H9 (cell line): Measurements from ENCODE around the gene PLXNA2. TPM values are rescaled to one million over a fixed set of nuclear protein-coding genes. Genes with fewer than 3 reads are reported as not detected.

Experiments used
- DNase-seq: peaks from one replicate; pipeline ENCODE4 v3.0.0-alpha.2; 2017
- H2AFZ ChIP-seq: one replicate; pipeline ENCODE4 v1.6.1; 2013; ENCODE audit warnings: mild to moderate bottlenecking, low read length, control low read depth, moderate library complexity
- H2AK5ac ChIP-seq: 2 replicates; pipeline ENCODE4 v1.6.1; 2013; ENCODE audit warnings: low read length, control low read depth, mixed read lengths; ENCODE audit not compliant: insufficient read length
- H2BK120ac ChIP-seq: one replicate; pipeline ENCODE4 v1.6.1; 2013; ENCODE audit warnings: low read depth, mild to moderate bottlenecking, low read length, control low read depth, inconsistent platforms; ENCODE audit not compliant: poor library complexity, severe bottlenecking
- H2BK12ac ChIP-seq: 2 replicates; pipeline ENCODE4 v1.6.1; 2013; ENCODE audit warnings: low read length, control low read depth, mixed read lengths, low read depth; ENCODE audit not compliant: insufficient read length
- H2BK15ac ChIP-seq: 2 replicates; pipeline ENCODE4 v1.6.1; 2013; ENCODE audit warnings: low read depth, low read length, control low read depth
- H2BK20ac ChIP-seq: one replicate; pipeline ENCODE4 v1.6.1; 2013; ENCODE audit warnings: low read depth, mild to moderate bottlenecking, low read length, control low read depth, inconsistent platforms; ENCODE audit not compliant: poor library complexity, severe bottlenecking
- H2BK5ac ChIP-seq: 2 replicates; pipeline ENCODE4 v1.6.1; 2013; ENCODE audit warnings: low read length, control low read depth, mixed read lengths; ENCODE audit not compliant: insufficient read length
- H3K14ac ChIP-seq: 2 replicates; pipeline ENCODE4 v1.6.1; 2013; ENCODE audit warnings: low read length, control low read depth; ENCODE audit not compliant: insufficient read depth
- H3K18ac ChIP-seq: 2 replicates; pipeline ENCODE4 v1.6.1; 2013; ENCODE audit warnings: low read depth, mild to moderate bottlenecking, mixed read lengths, low read length, control low read depth; ENCODE audit not compliant: insufficient read length
- H3K23ac ChIP-seq: 2 replicates; pipeline ENCODE4 v1.6.1; 2013; ENCODE audit warnings: low read length, control low read depth, mixed read lengths, low read depth; ENCODE audit not compliant: insufficient read length
- H3K23me2 ChIP-seq: 2 replicates; pipeline ENCODE4 v1.6.1; 2013; ENCODE audit warnings: low read depth, mild to moderate bottlenecking, mixed read lengths, low read length, control low read depth; ENCODE audit not compliant: insufficient read length, poor library complexity, severe bottlenecking
- H3K27ac ChIP-seq: 2 replicates; pipeline ENCODE4 v1.5.1; 2013; ENCODE audit warnings: low read length, control low read depth, mixed read lengths, low read depth; ENCODE audit not compliant: insufficient read length
- H3K27me3 ChIP-seq: 2 replicates; pipeline ENCODE4 v1.6.1; 2013; ENCODE audit warnings: low read length, control low read depth, inconsistent platforms; ENCODE audit not compliant: insufficient read depth
- H3K4ac ChIP-seq: 2 replicates; pipeline ENCODE4 v1.6.1; 2013; ENCODE audit warnings: low read depth, mild to moderate bottlenecking, control low read depth, inconsistent platforms, low read length, moderate library complexity
- H3K4me1 ChIP-seq: 2 replicates; pipeline ENCODE4 v1.6.1; 2013; ENCODE audit warnings: low read length, control low read depth, inconsistent platforms; ENCODE audit not compliant: insufficient read depth
- H3K4me2 ChIP-seq: 2 replicates; pipeline ENCODE4 v1.6.1; 2013; ENCODE audit warnings: low read length, control low read depth, mixed read lengths; ENCODE audit not compliant: insufficient read length, insufficient read depth
- H3K56ac ChIP-seq: 2 replicates; pipeline ENCODE4 v1.6.1; 2013; ENCODE audit warnings: low read depth, mild to moderate bottlenecking, mixed read lengths, low read length, control low read depth; ENCODE audit not compliant: insufficient read length
- H3K79me1 ChIP-seq: 2 replicates; pipeline ENCODE4 v1.6.1; 2013; ENCODE audit warnings: low read depth, mild to moderate bottlenecking, moderate library complexity, low read length, control low read depth, inconsistent platforms; ENCODE audit not compliant: insufficient read depth, poor library complexity, severe bottlenecking
- H3K79me2 ChIP-seq: 2 replicates; pipeline ENCODE4 v1.6.1; 2013; ENCODE audit warnings: low read length, control low read depth, inconsistent platforms; ENCODE audit not compliant: insufficient read depth
- H3K9ac ChIP-seq: 2 replicates; pipeline ENCODE4 v1.6.1; 2013; ENCODE audit warnings: low read length, control low read depth, mixed read lengths; ENCODE audit not compliant: insufficient read length; ENCODE audit errors: extremely low read depth
- H3K9me3 ChIP-seq: one replicate; pipeline ENCODE4 v1.6.1; 2013; ENCODE audit warnings: low read depth, low read length, inconsistent platforms; ENCODE audit not compliant: control insufficient read depth
- H3T11ph ChIP-seq: one replicate; pipeline ENCODE4 v1.6.1; 2013; ENCODE audit warnings: mild to moderate bottlenecking, low read length, control low read depth, inconsistent platforms
- H4K20me1 ChIP-seq: one replicate; pipeline ENCODE4 v1.6.1; 2013; ENCODE audit not compliant: control insufficient read depth, insufficient read length, insufficient read depth
- H4K5ac ChIP-seq: 2 replicates; pipeline ENCODE4 v1.6.1; 2013; ENCODE audit warnings: low read depth, mild to moderate bottlenecking, mixed read lengths, low read length, control low read depth; ENCODE audit not compliant: insufficient read length
- H4K8ac ChIP-seq: replicated peaks from 2 replicates; pipeline ENCODE4 v1.6.1; 2013; ENCODE audit warnings: low read length, control low read depth, mixed read lengths, low read depth; ENCODE audit not compliant: insufficient read length
- H4K91ac ChIP-seq: 2 replicates; pipeline ENCODE4 v1.6.1; 2013; ENCODE audit warnings: low read depth, mild to moderate bottlenecking, moderate library complexity, mixed read lengths, low read length, control low read depth; ENCODE audit not compliant: insufficient read length
- H3K27ac Mint-ChIP-seq, 3 experiments: 2 replicates in 2 of 3; 3 replicates in 1 of 3; pipeline ENCODE4 v1.8.0; 2020 to 2021; ENCODE audit warnings: mixed read lengths in 3 of 3, mild to moderate bottlenecking in 1 of 3, moderate library complexity in 1 of 3
- H3K27me3 Mint-ChIP-seq: 2 replicates; pipeline ENCODE4 v1.8.0; 2021; ENCODE audit warnings: low read depth, mild to moderate bottlenecking, moderate library complexity, mixed read lengths
- H3K36me3 Mint-ChIP-seq, 3 experiments: 2 replicates in 2 of 3; 3 replicates in 1 of 3; pipeline ENCODE4 v1.8.0; 2020 to 2021; ENCODE audit warnings: low read depth in 3 of 3, mixed read lengths in 3 of 3; ENCODE audit not compliant: insufficient read depth in 1 of 3
- H3K4me1 Mint-ChIP-seq, 2 experiments: 2 replicates each; pipeline ENCODE4 v1.8.0; 2020; ENCODE audit warnings: mixed read lengths in 2 of 2
- H3K4me3 Mint-ChIP-seq, 2 experiments: 2 replicates in 1 of 2; 3 replicates in 1 of 2; pipeline ENCODE4 v1.8.0; 2020 to 2021; ENCODE audit warnings: mild to moderate bottlenecking in 2 of 2, mixed read lengths in 2 of 2, moderate library complexity in 1 of 2
- H3K9me3 Mint-ChIP-seq, 2 experiments: 2 replicates in 1 of 2; 3 replicates in 1 of 2; pipeline ENCODE4 v1.8.0; 2020; ENCODE audit warnings: mild to moderate bottlenecking in 2 of 2, mixed read lengths in 2 of 2, moderate library complexity in 1 of 2
- WGBS: extraction: QIAGEN DNeasy Blood & Tissue Kit; methylation state at CpG from one replicate; pipeline ENCODE4 v1.1.7; 2013; ENCODE audit warnings: missing lambda C conversion rate, low lambda C conversion rate, mixed read lengths; ENCODE audit not compliant: insufficient read length; ENCODE audit errors: extremely low coverage; 5-methylcytosine and 5-hydroxymethylcytosine counted together
- total RNA-seq: library from RNA; stranded (reverse); gene quantifications from 2 replicates; pipeline ENCODE4 v1.2.1, GENCODE V29; 2021
- TF ChIP-seq, protein P1 (sequence below): fragments of 200-600 bp; sonication (generic); conservative IDR thresholded peaks from 3 replicates; pipeline ENCODE4 v1.8.0; 2021; ENCODE audit warnings: antibody characterized with exemption, mild to moderate bottlenecking

Gene PLXNA2
- total RNA-seq, 1 experiment from 2014 or later, result 0.57 TPM

DNA sequence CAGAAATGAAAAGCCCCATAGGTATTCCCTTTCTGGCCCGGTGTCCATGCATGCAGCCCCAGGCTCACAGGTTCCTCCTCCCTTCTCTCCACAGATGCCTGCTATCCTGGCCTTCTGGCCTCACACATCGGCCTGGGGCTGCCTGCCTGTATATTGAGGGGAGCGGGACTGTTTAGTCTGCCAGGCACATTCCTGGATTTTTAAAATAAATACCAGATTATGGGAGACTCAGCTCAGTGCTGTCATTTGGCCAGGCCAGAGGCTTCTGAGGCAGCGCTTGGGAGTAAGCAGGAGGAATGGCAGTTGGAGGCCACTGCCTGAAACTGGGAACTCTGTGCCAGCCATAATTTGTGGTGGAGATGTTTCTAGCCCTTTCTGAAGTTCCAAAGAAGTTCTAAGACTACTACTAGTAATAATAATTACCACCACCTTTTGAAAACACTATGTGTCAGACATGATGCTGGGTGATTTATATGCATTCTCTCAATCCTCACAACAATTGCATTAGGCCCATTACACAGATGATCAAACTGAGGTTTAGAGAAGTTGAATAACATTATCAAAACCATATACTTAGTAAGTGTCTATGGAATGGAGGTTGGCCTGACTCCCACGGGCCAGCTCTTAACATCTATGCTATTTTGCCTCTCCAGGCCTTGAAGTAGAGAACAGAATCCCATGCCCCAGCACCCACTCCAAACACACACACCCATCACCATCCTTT lies 107.6 kb downstream of the PLXNA2 start:
- Mint-ChIP-seq H3K4me1 (peaks cover 24 to 33% of the 10 kb centered on the region in 2 experiments), H3K27me3 (peaks cover 9% of the 10 kb centered on the region), H3K4me3 (no peak overlapping the region; a peak in 1 of 5 replicates), H3K36me3 (no peaks in the 10 kb centered on the region), H3K27ac (no peak overlapping the region; a peak in 1 of 7 replicates), H3K9me3 (no peaks in the 10 kb centered on the region)
- no peak overlapping the region for H2BK5ac ChIP-seq
- no peak overlapping the region for H4K5ac ChIP-seq
- TF ChIP-seq, protein P1, sequence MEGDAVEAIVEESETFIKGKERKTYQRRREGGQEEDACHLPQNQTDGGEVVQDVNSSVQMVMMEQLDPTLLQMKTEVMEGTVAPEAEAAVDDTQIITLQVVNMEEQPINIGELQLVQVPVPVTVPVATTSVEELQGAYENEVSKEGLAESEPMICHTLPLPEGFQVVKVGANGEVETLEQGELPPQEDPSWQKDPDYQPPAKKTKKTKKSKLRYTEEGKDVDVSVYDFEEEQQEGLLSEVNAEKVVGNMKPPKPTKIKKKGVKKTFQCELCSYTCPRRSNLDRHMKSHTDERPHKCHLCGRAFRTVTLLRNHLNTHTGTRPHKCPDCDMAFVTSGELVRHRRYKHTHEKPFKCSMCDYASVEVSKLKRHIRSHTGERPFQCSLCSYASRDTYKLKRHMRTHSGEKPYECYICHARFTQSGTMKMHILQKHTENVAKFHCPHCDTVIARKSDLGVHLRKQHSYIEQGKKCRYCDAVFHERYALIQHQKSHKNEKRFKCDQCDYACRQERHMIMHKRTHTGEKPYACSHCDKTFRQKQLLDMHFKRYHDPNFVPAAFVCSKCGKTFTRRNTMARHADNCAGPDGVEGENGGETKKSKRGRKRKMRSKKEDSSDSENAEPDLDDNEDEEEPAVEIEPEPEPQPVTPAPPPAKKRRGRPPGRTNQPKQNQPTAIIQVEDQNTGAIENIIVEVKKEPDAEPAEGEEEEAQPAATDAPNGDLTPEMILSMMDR, result no peak
- H3K9ac ChIP-seq, result no peak overlapping the region
- no peaks in the 10 kb centered on the region for H3K79me2 ChIP-seq
- no peak overlapping the region for H3K23ac ChIP-seq
- H3K14ac ChIP-seq, result no peak overlapping the region; the same call in 1 of the 2 replicates
- no peak overlapping the region for H3K56ac ChIP-seq
- H2BK15ac ChIP-seq, result no peak overlapping the region
- H3K4ac ChIP-seq, result no peak overlapping the region
- H3K23me2 ChIP-seq, result no peaks in the 10 kb centered on the region
- H4K8ac ChIP-seq, result no peak overlapping the region
- no peaks in the 10 kb centered on the region for H4K20me1 ChIP-seq
- H3K27me3 ChIP-seq, result no peaks in the 10 kb centered on the region
- no peak overlapping the region for H2BK12ac ChIP-seq
- WGBS, result no CpG with 5 or more reads among the region's 5 CpGs
- H2AFZ ChIP-seq, result no peak overlapping the region
- H4K91ac ChIP-seq, result no peak overlapping the region
- no peak overlapping the region for H3T11ph ChIP-seq
- no peaks in the 10 kb centered on the region for H3K9me3 ChIP-seq
- no peak overlapping the region for H3K27ac ChIP-seq
- no peak overlapping the region for H2BK120ac ChIP-seq
- H3K79me1 ChIP-seq, result no peaks in the 10 kb centered on the region
- no peak for DNase-seq
- H3K18ac ChIP-seq, result no peak overlapping the region
- no peak overlapping the region for H2BK20ac ChIP-seq
- no peak overlapping the region for H3K4me2 ChIP-seq
- no peak overlapping the region for H2AK5ac ChIP-seq
- H3K4me1 ChIP-seq, result peaks cover 7% of the 10 kb centered on the region
